MV-4-11 (cell line): ENCODE measurements around the gene FGF11.
A peak's percentile ranks its signal among the peaks of the same experiment; 100 is the strongest.
"Not testable (repeated sequence)": the region's sequence is repeated elsewhere in the genome, so short reads cannot be mapped to it uniquely, and the experiment has no call there.

Experiments used
- DNase-seq: peaks from one replicate; lab custom pipeline; 2025; lab: John Stamatoyannopoulos, UW

The FGF11 gene

GRCh38 chr17:7479213-7480088 is 40.1 kb downstream of the FGF11 start, which contains the start of gene ZBTB4:
Gene ZBTB4 (minus strand): TSS chr17:7479631. CDS start chr17:7466801, 12,830 bp downstream.
- no peak for DNase-seq

GRCh38 chr17:7480089-7480384 is 40.7 kb downstream of the FGF11 start:
- no peak for DNase-seq

- DNase-seq, result not testable (repeated sequence)
Measured at GRCh38 chr17:7481275-7481674, 42.0 kb downstream of the FGF11 start, which contains the start of gene SLC35G6. Gene SLC35G6 (plus strand): TSS chr17:7481446. CDS start chr17:7481517, 71 bp downstream.

GRCh38 chr17:7481842-7482741 is 42.8 kb downstream of the FGF11 start:
- not testable (repeated sequence) for DNase-seq

- not testable (repeated sequence) for DNase-seq
Measured at GRCh38 chr17:7482742-7483088, 43.4 kb downstream of the FGF11 start.

GRCh38 chr17:7483255-7484066 is 44.1 kb downstream of the FGF11 start:
- peak; percentile 87 for DNase-seq

- peak; percentile 94 for DNase-seq
Measured at GRCh38 chr17:7484067-7484918, 45.0 kb downstream of the FGF11 start, which contains the start of gene POLR2A. Gene POLR2A (plus strand): TSS chr17:7484366.

GRCh38 chr17:7484919-7485377 is 45.6 kb downstream of the FGF11 start:
- no peak for DNase-seq

- DNase-seq, result no peak
Measured at GRCh38 chr17:7486181-7486580, 46.9 kb downstream of the FGF11 start.

- DNase-seq, result no peak
Measured at GRCh38 chr17:7490144-7490543, 50.8 kb downstream of the FGF11 start.

GRCh38 chr17:7491583-7491982 is 52.3 kb downstream of the FGF11 start:
- no peak for DNase-seq

GRCh38 chr17:7493941-7494340 is 54.6 kb downstream of the FGF11 start:
- DNase-seq, result no peak
